ENCODE results near the gene TRIM2. TPM values are rescaled to one million over a fixed set of nuclear protein-coding genes. Genes with fewer than 3 reads are reported as not detected.

Gene TRIM2
- polyA plus RNA-seq, 3 donors = 0.50 to 0.96 (median 0.76) TPM

- intact Hi-C loops (cut with micrococcal nuclease) = no loop called here
- Mint-ChIP-seq H3K27ac (peak overlapping the region in 1 of 7 donors; percentile 11), H3K36me3 (no peaks in the 10 kb centered on the region)
Observed at GRCh38 chr4:153243468-153243867, 39.2 kb downstream of the TRIM2 start.

GRCh38 chr4:153244969-153245368, 40.7 kb downstream of the TRIM2 start:
- H3K36me3 Mint-ChIP-seq = no peaks in the 10 kb centered on the region
- Histone ChIP-seq H3K27ac (ENCODE audit: low read depth in 1 of 2, low read length in 2 of 2) (no peak overlapping the region), H3K36me3 (replicated peaks in 1 of 2; ENCODE audit: control insufficient read depth in 1 of 2, insufficient read depth in 2 of 2, low read length in 2 of 2) (no peaks in the 10 kb centered on the region), H3K4me3 (replicated peaks in 1 of 3; ENCODE audit: low read depth in 2 of 3, low read length in 3 of 3) (no peak overlapping the region), H4K20me1 (ENCODE audit: insufficient read depth, low read length) (no peaks in the 10 kb centered on the region), H3K4me2 (replicated peaks; ENCODE audit: extremely low read depth, low read length, poor library complexity, severe bottlenecking) (no peak overlapping the region), H3K79me2 (ENCODE audit: insufficient read depth, low read length) (no peaks in the 10 kb centered on the region), H3K9me3 (replicated peaks in 1 of 2; ENCODE audit: control insufficient read depth in 1 of 2, insufficient read depth in 1 of 2, low read length in 2 of 2) (no peaks in the 10 kb centered on the region), H2AFZ (ENCODE audit: insufficient read depth, low read depth, low read length, poor library complexity, severe bottlenecking) (no peak overlapping the region), H3K9ac (ENCODE audit: insufficient read depth, low read length, poor library complexity, severe bottlenecking) (no peak overlapping the region), H3K4me1 (ENCODE audit: control insufficient read depth in 1 of 2, insufficient read depth in 2 of 2, low read length in 2 of 2) (peaks cover 10 to 14% of the 10 kb centered on the region in 2 donors), H3K27me3 (ENCODE audit: control insufficient read depth in 2 of 2, insufficient read depth in 2 of 2, low read length in 2 of 2) (peaks cover 0 to 9% of the 10 kb centered on the region in 2 donors)
- peaks cover 0 to 4% (median 0%) of the 10 kb centered on the region in 7 donors for H3K9me3 Mint-ChIP-seq
- 100% methylated on average over 1 of the region's 3 CpGs for WGBS (ENCODE audit: insufficient coverage)
- H3K4me3 Mint-ChIP-seq = no peak overlapping the region
- peak overlapping the region in 1 of 7 donors; percentile 23 for H3K27ac Mint-ChIP-seq
- H3K27me3 Mint-ChIP-seq (ENCODE audit: low read depth in 3 of 3) = peaks cover 14 to 25% (median 21%) of the 10 kb centered on the region in 3 donors
- TF ChIP-seq CTCF (IDR thresholded peaks at IDR 0.05) = no peak
- peaks cover 17% of the 10 kb centered on the region for H3K4me1 Mint-ChIP-seq
- intact Hi-C loops (cut with micrococcal nuclease) = no loop called here
- no peak for DNase-seq

More at GRCh38 chr4:153243468-153243867, 39.2 kb downstream of the TRIM2 start:
- Histone ChIP-seq H3K4me1 (ENCODE audit: control insufficient read depth in 1 of 2, insufficient read depth in 2 of 2, low read length in 2 of 2) (peaks cover 0 to under 1% of the 10 kb centered on the region in 2 donors), H3K9ac (ENCODE audit: insufficient read depth, low read length, poor library complexity, severe bottlenecking) (no peak overlapping the region), H4K20me1 (ENCODE audit: insufficient read depth, low read length) (no peaks in the 10 kb centered on the region), H3K79me2 (ENCODE audit: insufficient read depth, low read length) (no peaks in the 10 kb centered on the region), H3K4me3 (replicated peaks in 1 of 3; ENCODE audit: low read depth in 2 of 3, low read length in 3 of 3) (no peak overlapping the region), H3K9me3 (replicated peaks in 1 of 2; ENCODE audit: control insufficient read depth in 1 of 2, insufficient read depth in 1 of 2, low read length in 2 of 2) (no peaks in the 10 kb centered on the region), H2AFZ (ENCODE audit: insufficient read depth, low read depth, low read length, poor library complexity, severe bottlenecking) (no peak overlapping the region), H3K4me2 (replicated peaks; ENCODE audit: extremely low read depth, low read length, poor library complexity, severe bottlenecking) (no peak overlapping the region), H3K36me3 (replicated peaks in 1 of 2; ENCODE audit: control insufficient read depth in 1 of 2, insufficient read depth in 2 of 2, low read length in 2 of 2) (no peaks in the 10 kb centered on the region), H3K27me3 (ENCODE audit: control insufficient read depth in 2 of 2, insufficient read depth in 2 of 2, low read length in 2 of 2) (peaks cover 0 to 2% of the 10 kb centered on the region in 2 donors), H3K27ac (ENCODE audit: low read depth in 1 of 2, low read length in 2 of 2) (no peak overlapping the region)
- Mint-ChIP-seq H3K4me3 (no peak overlapping the region), H3K27me3 (ENCODE audit: low read depth in 3 of 3) (peaks cover 6 to 14% (median 8%) of the 10 kb centered on the region in 3 donors), H3K4me1 (peaks cover 4% of the 10 kb centered on the region), H3K9me3 (peaks cover 0 to 4% (median 0%) of the 10 kb centered on the region in 7 donors)
- no peak for DNase-seq
- TF ChIP-seq CTCF (IDR thresholded peaks at IDR 0.05) = no peak

All from CD14-positive monocyte (primary cell).